Chondrocyte (in vitro differentiated cells): ENCODE results near the gene POC1B. TPM values are rescaled to one million over a fixed set of nuclear protein-coding genes. Genes with fewer than 3 reads are reported as not detected.

Experiments used
- DNase-seq: peaks from one replicate; pipeline ENCODE4 v3.0.0; 2021; ENCODE audit warnings: mixed read lengths, low spot score
- H3K27ac Mint-ChIP-seq: one replicate; pipeline ENCODE4 v1.8.0; 2021; ENCODE audit warnings: mild to moderate bottlenecking, moderate library complexity, mixed read lengths; ENCODE audit not compliant: unreplicated experiment
- H3K27me3 Mint-ChIP-seq: 2 replicates; pipeline ENCODE4 v1.8.0; 2021; ENCODE audit warnings: low read depth, mixed read lengths
- H3K36me3 Mint-ChIP-seq: 2 replicates; pipeline ENCODE4 v1.8.0; 2021; ENCODE audit warnings: low read depth, mixed read lengths
- H3K4me1 Mint-ChIP-seq: 2 replicates; pipeline ENCODE4 v1.8.0; 2021; ENCODE audit warnings: low read depth, mild to moderate bottlenecking, mixed read lengths
- H3K4me3 Mint-ChIP-seq: one replicate; pipeline ENCODE4 v1.8.0; 2021; ENCODE audit warnings: mild to moderate bottlenecking, moderate library complexity, mixed read lengths; ENCODE audit not compliant: unreplicated experiment
- H3K9me3 Mint-ChIP-seq: 2 replicates; pipeline ENCODE4 v1.8.0; 2021; ENCODE audit warnings: low read depth, mixed read lengths
- CTCF ChIP-seq: fragments of 200-600 bp; sonication (generic); IDR thresholded peaks from 2 replicates; pipeline ENCODE4 v1.5.0; 2021; ENCODE audit warnings: antibody characterized with exemption, mild to moderate bottlenecking, moderate library complexity
- long read RNA-seq: library from polyadenylated mRNA; stranded (forward); transcript quantifications from one replicate; pipeline ENCODE4 v2.0.0, GENCODE V29; 2021
- total RNA-seq: library from RNA; stranded (reverse); gene quantifications from 3 replicates; pipeline ENCODE4 v1.2.1, GENCODE V29; 2021

The POC1B gene
- total RNA-seq: 10.4 to 12.2 TPM (median 11.0 TPM) in 3 replicates
- long read RNA-seq, partial matches to known transcripts: 0 of 9 reads
- long read RNA-seq, other reads (novel, unspliced or antisense): 8 of 9 reads

- DNase-seq: peak; percentile 95
- Mint-ChIP-seq H3K4me1 (peaks cover 36% of the 10 kb centered on the region), H3K4me3 (peak within 1 kb of the TSS; percentile 96), H3K27ac (peak within 1 kb of the TSS; percentile 95), H3K9me3 (no peaks in the 10 kb centered on the region), H3K36me3 (peaks cover 4% of the 10 kb centered on the region), H3K27me3 (no peaks in the 10 kb centered on the region)
- no peak for TF ChIP-seq CTCF
These were observed at the start of gene POC1B for GRCh38 chr12:89525824-89526770. TSS of gene POC1B (minus strand) at chr12:89526047. CDS start at chr12:89525895, 152 bp downstream.

GRCh38 chr12:89575374-89575773 is 49.5 kb upstream of the POC1B start:
- Mint-ChIP-seq H3K9me3 (no peaks in the 10 kb centered on the region), H3K27me3 (no peaks in the 10 kb centered on the region), H3K36me3 (no peaks in the 10 kb centered on the region), H3K27ac (peak overlapping the region; percentile 57), H3K4me3 (no peak overlapping the region), H3K4me1 (peaks cover 38% of the 10 kb centered on the region)
- no peak for DNase-seq
- no peak for TF ChIP-seq CTCF

- Mint-ChIP-seq H3K4me1 (peaks cover 38% of the 10 kb centered on the region), H3K27me3 (no peaks in the 10 kb centered on the region), H3K4me3 (no peak overlapping the region), H3K27ac (peak overlapping the region; percentile 55), H3K9me3 (no peaks in the 10 kb centered on the region), H3K36me3 (no peaks in the 10 kb centered on the region)
- TF ChIP-seq CTCF: no peak
- no peak for DNase-seq
These were observed 48.9 kb upstream of the POC1B start for GRCh38 chr12:89574736-89575208.

- Mint-ChIP-seq H3K27me3 (no peaks in the 10 kb centered on the region), H3K4me3 (no peak overlapping the region), H3K36me3 (no peaks in the 10 kb centered on the region), H3K9me3 (no peaks in the 10 kb centered on the region), H3K4me1 (peaks cover 38% of the 10 kb centered on the region), H3K27ac (no peak overlapping the region)
- no peak for TF ChIP-seq CTCF
- DNase-seq: no peak
These were observed 47.4 kb upstream of the POC1B start for GRCh38 chr12:89573051-89573810.
